K562 (cell line): ENCODE data around the gene ARMH1. TPM values are rescaled to one million over a fixed set of nuclear protein-coding genes. Genes with fewer than 3 reads are reported as not detected.

Source experiments
- BRF1 ChIP-seq: IDR thresholded peaks from 3 replicates; pipeline ENCODE4 v1.6.1; 2011; ENCODE audit warnings: borderline replicate concordance, mild to moderate bottlenecking; ENCODE audit not compliant: insufficient read length; ENCODE audit errors: extremely low read depth
- CBX5 ChIP-seq: IDR thresholded peaks from 2 replicates; pipeline ENCODE4 v1.6.1; 2014; ENCODE audit warnings: low read depth, borderline replicate concordance
- KAT7 ChIP-seq: sonication (generic); formaldehyde crosslinking; IDR thresholded peaks from 2 replicates; pipeline ENCODE4 v1.8.0; 2022; ENCODE audit warnings: missing genetic modification reagents, mild to moderate bottlenecking, borderline replicate concordance
- KLF6 ChIP-seq: fragments of 250-450 bp; sonication (Bioruptor Pico); IDR thresholded peaks from 2 replicates; pipeline ENCODE4 v1.4.0; 2020; ENCODE audit warnings: mild to moderate bottlenecking, moderate library complexity, borderline replicate concordance
- MEIS2 ChIP-seq: fragments of 450-650 bp; IDR thresholded peaks from 2 replicates; pipeline ENCODE4 v1.6.1; 2014; ENCODE audit warnings: mild to moderate bottlenecking; ENCODE audit not compliant: partially characterized antibody
- RBM14 ChIP-seq: fragments of 200-400 bp; formaldehyde crosslinking; IDR thresholded peaks from 2 replicates; pipeline ENCODE4 v1.6.1; 2018; ENCODE audit warnings: low read depth, mild to moderate bottlenecking, low read length, moderate library complexity, borderline replicate concordance; ENCODE audit not compliant: insufficient read depth
- SRSF7 ChIP-seq: fragments of 200-400 bp; formaldehyde crosslinking; optimal IDR thresholded peaks from 2 replicates; pipeline ENCODE3; 2017; ENCODE audit warnings: mild to moderate bottlenecking, low read depth, low read length
- WHSC1 ChIP-seq: IDR thresholded peaks from one replicate; pipeline ENCODE4 v1.6.1; 2012; ENCODE audit warnings: low read length, control low read depth, inconsistent platforms
- ZNF354B ChIP-seq: fragments of 250-450 bp; sonication (Bioruptor Pico); IDR thresholded peaks from 2 replicates; pipeline ENCODE4 v1.4.0; 2020
- polyA plus RNA-seq, 8 experiments: library from polyadenylated mRNA; depleted of rRNA in 4 of 8; stranded (reverse) in 5 of 8; unstranded in 3 of 8; fragments of >200 nt; fragmentation: Nextera tagmentation in 2 of 8; fragmentation: Illumina TruSeq in 1 of 8; extraction: Ambion mirVana in 2 of 8; extraction: Trizol in 1 of 8; gene quantifications; 2 replicates each; pipeline versions ENCODE4 v1.2.1 to v1.2.3, GENCODE V29; 2011 to 2014; ENCODE audit warnings: inconsistent platforms in 1 of 8, missing spikeins in 1 of 8
- total RNA-seq, 7 experiments: library from RNA; depleted of rRNA in 6 of 7; stranded (reverse); fragments of >200 nt in 6 of 7; fragmentation: Illumina TruSeq in 2 of 7; extraction: Trizol in 2 of 7; gene quantifications; 2 replicates each; pipeline versions ENCODE4 v1.2.1 to v1.2.3, GENCODE V29; 2011 to 2021; ENCODE audit warnings: low replicate concordance in 1 of 7
- TF ChIP-seq, protein P1 (sequence below): fragments of 250-450 bp; sonication (Bioruptor Pico); IDR thresholded peaks from 2 replicates; pipeline ENCODE4 v1.4.0; 2020; ENCODE audit warnings: mild to moderate bottlenecking, moderate library complexity
- TF ChIP-seq, protein P2 (sequence below): fragments of 250-450 bp; sonication (Bioruptor Pico); IDR thresholded peaks from 2 replicates; pipeline ENCODE4 v1.8.0; 2021; ENCODE audit warnings: borderline replicate concordance, mild to moderate bottlenecking, moderate library complexity; ENCODE audit not compliant: poor library complexity, severe bottlenecking
- TF ChIP-seq, protein P3 (sequence below), 2 experiments: fragments of 450-650 bp; formaldehyde crosslinking in 1 of 2; IDR thresholded peaks; 2 replicates each; pipeline versions ENCODE4 v1.4.0 to v1.6.1; 2014 to 2020; ENCODE audit warnings: mild to moderate bottlenecking in 2 of 2, borderline replicate concordance in 1 of 2, low read depth in 1 of 2
- TF ChIP-seq, protein P4 (sequence below): fragments of 250-450 bp; sonication (Bioruptor Pico); IDR thresholded peaks from 2 replicates; pipeline ENCODE4 v1.4.0; 2020; ENCODE audit warnings: mild to moderate bottlenecking, moderate library complexity, borderline replicate concordance

ARMH1 gene
- total and polyA plus RNA-seq, 9 of the 15 experiments (the other 6 are each of a cell fraction or from before 2014, with no cell fraction given) = 0.41 TPM; not detected in 8

DNA sequence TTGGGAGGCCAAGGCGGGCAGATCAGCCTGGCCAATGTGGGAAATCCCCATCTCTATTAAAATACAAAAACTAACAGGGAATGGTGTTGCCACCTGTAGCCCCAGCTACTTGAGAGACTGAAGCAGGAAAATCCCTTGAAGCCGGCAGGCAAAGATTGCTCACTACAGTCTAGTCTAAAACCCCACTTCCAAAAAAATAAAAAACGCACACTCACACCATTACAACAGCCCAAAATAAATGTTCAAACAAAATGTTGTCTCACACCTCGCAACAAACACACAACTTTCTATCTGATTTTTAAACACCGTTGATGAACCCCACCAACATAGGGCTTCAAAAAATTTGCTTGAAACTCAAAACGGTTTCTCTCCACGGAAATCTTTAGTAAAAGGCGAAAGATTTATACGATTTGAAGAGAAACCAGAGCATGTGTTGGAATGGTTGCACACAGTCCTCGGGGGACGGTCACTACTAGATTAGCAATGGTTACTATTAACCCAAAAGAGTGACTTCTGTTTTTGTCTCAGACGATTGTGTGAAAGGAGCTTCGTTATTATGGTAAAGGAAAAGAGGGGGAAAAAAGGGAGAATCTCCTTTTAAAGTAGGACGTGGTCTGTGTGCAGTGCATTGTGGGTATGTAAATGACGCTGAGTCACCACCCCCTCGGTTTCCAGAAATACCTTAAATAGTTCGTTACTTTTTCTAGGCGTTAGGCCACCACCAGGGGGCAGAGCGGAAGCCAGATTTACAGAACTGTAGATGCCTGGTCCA is 56.4 kb downstream of the ARMH1 start, which contains the start of gene RNU5D-1 (continued):
- TF ChIP-seq, protein P1, sequence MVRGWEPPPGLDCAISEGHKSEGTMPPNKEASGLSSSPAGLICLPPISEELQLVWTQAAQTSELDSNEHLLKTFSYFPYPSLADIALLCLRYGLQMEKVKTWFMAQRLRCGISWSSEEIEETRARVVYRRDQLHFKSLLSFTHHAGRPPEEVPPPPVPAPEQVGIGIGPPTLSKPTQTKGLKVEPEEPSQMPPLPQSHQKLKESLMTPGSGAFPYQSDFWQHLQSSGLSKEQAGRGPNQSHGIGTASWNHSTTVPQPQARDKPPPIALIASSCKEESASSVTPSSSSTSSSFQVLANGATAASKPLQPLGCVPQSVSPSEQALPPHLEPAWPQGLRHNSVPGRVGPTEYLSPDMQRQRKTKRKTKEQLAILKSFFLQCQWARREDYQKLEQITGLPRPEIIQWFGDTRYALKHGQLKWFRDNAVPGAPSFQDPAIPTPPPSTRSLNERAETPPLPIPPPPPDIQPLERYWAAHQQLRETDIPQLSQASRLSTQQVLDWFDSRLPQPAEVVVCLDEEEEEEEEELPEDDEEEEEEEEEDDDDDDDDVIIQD (CRISPR knock-in tag) = no peak
- TF ChIP-seq ZNF354B (CRISPR knock-in tag) (peak; percentile 78), KAT7 (no peak; the same call in 1 of the 2 replicates), WHSC1 (no peak), SRSF7 (peak; percentile 93), MEIS2 (peak; percentile 23), BRF1 (no peak), KLF6 (CRISPR knock-in tag) (peak; percentile 47; the same call in 1 of the 2 replicates), CBX5 (no peak), RBM14 (no peak)
- TF ChIP-seq, protein P2, sequence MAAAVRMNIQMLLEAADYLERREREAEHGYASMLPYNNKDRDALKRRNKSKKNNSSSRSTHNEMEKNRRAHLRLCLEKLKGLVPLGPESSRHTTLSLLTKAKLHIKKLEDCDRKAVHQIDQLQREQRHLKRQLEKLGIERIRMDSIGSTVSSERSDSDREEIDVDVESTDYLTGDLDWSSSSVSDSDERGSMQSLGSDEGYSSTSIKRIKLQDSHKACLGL (CRISPR knock-in tag) = no peak
- TF ChIP-seq, protein P3, sequence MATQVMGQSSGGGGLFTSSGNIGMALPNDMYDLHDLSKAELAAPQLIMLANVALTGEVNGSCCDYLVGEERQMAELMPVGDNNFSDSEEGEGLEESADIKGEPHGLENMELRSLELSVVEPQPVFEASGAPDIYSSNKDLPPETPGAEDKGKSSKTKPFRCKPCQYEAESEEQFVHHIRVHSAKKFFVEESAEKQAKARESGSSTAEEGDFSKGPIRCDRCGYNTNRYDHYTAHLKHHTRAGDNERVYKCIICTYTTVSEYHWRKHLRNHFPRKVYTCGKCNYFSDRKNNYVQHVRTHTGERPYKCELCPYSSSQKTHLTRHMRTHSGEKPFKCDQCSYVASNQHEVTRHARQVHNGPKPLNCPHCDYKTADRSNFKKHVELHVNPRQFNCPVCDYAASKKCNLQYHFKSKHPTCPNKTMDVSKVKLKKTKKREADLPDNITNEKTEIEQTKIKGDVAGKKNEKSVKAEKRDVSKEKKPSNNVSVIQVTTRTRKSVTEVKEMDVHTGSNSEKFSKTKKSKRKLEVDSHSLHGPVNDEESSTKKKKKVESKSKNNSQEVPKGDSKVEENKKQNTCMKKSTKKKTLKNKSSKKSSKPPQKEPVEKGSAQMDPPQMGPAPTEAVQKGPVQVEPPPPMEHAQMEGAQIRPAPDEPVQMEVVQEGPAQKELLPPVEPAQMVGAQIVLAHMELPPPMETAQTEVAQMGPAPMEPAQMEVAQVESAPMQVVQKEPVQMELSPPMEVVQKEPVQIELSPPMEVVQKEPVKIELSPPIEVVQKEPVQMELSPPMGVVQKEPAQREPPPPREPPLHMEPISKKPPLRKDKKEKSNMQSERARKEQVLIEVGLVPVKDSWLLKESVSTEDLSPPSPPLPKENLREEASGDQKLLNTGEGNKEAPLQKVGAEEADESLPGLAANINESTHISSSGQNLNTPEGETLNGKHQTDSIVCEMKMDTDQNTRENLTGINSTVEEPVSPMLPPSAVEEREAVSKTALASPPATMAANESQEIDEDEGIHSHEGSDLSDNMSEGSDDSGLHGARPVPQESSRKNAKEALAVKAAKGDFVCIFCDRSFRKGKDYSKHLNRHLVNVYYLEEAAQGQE (IDR thresholded peaks at IDR 0.05; ENCODE audit: borderline replicate concordance) = no peak; the same call in 1 of the 2 replicates
- TF ChIP-seq, protein P3 (CRISPR knock-in tag; IDR thresholded peaks at IDR 0.05; ENCODE audit: low read depth) = peak; percentile 80; the same call in 1 of the 2 replicates
- TF ChIP-seq, protein P4, sequence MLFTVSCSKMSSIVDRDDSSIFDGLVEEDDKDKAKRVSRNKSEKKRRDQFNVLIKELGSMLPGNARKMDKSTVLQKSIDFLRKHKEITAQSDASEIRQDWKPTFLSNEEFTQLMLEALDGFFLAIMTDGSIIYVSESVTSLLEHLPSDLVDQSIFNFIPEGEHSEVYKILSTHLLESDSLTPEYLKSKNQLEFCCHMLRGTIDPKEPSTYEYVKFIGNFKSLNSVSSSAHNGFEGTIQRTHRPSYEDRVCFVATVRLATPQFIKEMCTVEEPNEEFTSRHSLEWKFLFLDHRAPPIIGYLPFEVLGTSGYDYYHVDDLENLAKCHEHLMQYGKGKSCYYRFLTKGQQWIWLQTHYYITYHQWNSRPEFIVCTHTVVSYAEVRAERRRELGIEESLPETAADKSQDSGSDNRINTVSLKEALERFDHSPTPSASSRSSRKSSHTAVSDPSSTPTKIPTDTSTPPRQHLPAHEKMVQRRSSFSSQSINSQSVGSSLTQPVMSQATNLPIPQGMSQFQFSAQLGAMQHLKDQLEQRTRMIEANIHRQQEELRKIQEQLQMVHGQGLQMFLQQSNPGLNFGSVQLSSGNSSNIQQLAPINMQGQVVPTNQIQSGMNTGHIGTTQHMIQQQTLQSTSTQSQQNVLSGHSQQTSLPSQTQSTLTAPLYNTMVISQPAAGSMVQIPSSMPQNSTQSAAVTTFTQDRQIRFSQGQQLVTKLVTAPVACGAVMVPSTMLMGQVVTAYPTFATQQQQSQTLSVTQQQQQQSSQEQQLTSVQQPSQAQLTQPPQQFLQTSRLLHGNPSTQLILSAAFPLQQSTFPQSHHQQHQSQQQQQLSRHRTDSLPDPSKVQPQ (CRISPR knock-in tag) = no peak
